ENCODE measurements around the gene TWF1.

Gene TWF1

GRCh38 chr12:43826681-43827080 lies 20.6 kb upstream of the TWF1 start:
- TF ChIP-seq, protein P1, sequence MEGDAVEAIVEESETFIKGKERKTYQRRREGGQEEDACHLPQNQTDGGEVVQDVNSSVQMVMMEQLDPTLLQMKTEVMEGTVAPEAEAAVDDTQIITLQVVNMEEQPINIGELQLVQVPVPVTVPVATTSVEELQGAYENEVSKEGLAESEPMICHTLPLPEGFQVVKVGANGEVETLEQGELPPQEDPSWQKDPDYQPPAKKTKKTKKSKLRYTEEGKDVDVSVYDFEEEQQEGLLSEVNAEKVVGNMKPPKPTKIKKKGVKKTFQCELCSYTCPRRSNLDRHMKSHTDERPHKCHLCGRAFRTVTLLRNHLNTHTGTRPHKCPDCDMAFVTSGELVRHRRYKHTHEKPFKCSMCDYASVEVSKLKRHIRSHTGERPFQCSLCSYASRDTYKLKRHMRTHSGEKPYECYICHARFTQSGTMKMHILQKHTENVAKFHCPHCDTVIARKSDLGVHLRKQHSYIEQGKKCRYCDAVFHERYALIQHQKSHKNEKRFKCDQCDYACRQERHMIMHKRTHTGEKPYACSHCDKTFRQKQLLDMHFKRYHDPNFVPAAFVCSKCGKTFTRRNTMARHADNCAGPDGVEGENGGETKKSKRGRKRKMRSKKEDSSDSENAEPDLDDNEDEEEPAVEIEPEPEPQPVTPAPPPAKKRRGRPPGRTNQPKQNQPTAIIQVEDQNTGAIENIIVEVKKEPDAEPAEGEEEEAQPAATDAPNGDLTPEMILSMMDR (conservative IDR thresholded peaks at IDR 0.05; ENCODE audit: low read depth, low read length) = no peak
- DNase-seq (ENCODE audit: low read depth) = no peak
- no peak overlapping the region for H3K4me3 ChIP-seq (ENCODE audit: low read length)

DNA sequence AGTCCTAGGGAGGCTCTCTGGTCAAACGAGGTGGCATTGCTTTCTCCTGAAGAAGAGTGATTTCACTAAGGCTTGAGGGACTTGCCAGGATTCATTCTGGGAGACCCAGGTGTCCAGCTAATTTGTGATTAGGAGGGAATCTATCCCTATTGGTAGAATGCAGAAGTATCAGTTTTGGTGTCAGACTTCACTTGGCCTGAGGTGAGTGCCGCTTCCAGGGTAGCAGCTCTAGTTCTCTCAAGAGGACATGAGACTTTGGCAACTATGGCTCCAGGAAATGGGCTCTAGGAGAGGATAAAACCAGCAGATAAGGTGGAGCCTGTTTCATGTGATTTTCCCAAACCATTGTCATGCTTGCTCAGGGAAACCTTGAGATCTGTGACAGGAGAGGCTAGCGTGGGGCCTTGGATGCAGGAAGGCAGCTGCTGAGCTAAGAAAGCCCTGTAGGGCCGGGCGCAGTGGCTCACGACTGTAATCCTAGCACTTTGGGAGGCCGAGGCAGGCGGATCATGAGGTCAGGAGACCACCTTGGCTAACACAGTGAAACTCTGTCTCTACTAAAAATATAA lies 18.2 kb upstream of the TWF1 start:
- no peak overlapping the region for H3K4me3 ChIP-seq (ENCODE audit: low read length)
- DNase-seq (ENCODE audit: low read depth) = no peak
- TF ChIP-seq, protein P1 (conservative IDR thresholded peaks at IDR 0.05; ENCODE audit: low read depth, low read length) = no peak

DNA sequence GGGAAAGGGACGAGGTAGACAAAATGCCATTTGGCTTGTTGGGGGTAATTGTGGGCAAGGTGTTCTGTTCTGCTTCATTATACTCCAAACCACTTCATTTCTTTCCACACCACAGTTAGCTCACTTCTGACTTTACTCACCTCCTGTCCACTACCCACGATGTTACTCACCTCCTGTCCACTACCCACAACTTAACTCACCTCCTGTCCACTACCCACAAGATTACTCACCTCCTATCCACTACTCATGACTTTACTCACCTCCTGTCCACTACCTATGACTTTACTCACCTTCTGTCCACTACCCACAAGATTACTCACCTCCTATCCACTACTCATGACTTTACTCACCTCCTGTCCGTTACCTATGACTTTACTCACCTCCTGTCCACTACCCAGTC lies 10.1 kb upstream of the TWF1 start:
- no peak overlapping the region for H3K4me3 ChIP-seq (ENCODE audit: low read length)
- TF ChIP-seq, protein P1 (conservative IDR thresholded peaks at IDR 0.05; ENCODE audit: low read depth, low read length) = no peak
- no peak for DNase-seq (ENCODE audit: low read depth)

- no peak overlapping the region for H3K4me3 ChIP-seq (ENCODE audit: low read length)
- TF ChIP-seq, protein P1 (conservative IDR thresholded peaks at IDR 0.05; ENCODE audit: low read depth, low read length) = no peak
- DNase-seq (ENCODE audit: low read depth) = no peak
Measured at GRCh38 chr12:43815416-43815815, 9.3 kb upstream of the TWF1 start.

DNA sequence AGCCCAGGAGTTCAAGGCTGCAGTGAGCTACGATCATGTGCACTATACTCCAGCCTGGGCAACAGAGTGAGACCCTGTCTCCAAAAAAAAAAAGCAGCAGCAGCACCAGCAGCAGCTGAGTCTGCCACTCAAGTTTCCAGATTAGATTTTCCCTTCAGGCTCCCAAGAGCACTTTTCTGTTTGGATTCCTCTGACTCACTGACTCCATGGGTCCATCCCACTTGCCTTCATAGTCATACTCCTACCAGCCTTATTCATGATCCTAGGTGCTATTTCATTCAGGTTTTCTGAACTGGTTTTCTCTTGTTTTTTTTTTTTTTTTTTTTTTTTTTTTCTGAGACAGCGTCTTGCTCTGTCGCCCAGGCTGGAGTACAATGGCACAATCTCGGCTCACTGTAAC lies 6.8 kb upstream of the TWF1 start:
- no peak for DNase-seq (ENCODE audit: low read depth)
- TF ChIP-seq, protein P1 (conservative IDR thresholded peaks at IDR 0.05; ENCODE audit: low read depth, low read length) = no peak

GRCh38 chr12:43812057-43812456 lies 5.9 kb upstream of the TWF1 start:
- no peak overlapping the region for H3K4me3 ChIP-seq (ENCODE audit: low read length)
- DNase-seq (ENCODE audit: low read depth) = no peak
- TF ChIP-seq, protein P1 (conservative IDR thresholded peaks at IDR 0.05; ENCODE audit: low read depth, low read length) = no peak

More for the DNA sequence above, 6.8 kb upstream of the TWF1 start:
- H3K4me3 ChIP-seq (ENCODE audit: low read length) = no peak overlapping the region

DNA sequence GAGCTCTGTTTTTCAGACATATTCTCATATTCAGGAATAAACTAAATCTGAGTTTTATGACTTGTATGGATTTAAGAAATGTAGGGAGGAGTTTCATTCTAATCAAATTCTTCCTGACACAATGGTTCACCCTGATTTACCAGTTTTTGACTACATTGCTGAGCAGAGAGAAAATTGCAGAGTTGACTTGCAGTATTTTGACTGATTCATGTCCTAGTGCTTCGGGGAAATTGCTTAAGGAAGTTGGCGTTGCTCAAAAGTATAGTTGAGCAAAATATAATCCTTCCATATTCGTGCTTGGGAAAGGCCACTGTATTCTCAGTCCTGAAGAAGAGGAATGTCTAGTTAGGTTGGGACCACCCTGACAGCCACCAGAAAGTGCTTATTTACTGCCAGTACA lies 1.3 kb upstream of the TWF1 start:
- DNase-seq (ENCODE audit: low read depth) = no peak
- no peak overlapping the region for H3K4me3 ChIP-seq (ENCODE audit: low read length)
- TF ChIP-seq, protein P1 (conservative IDR thresholded peaks at IDR 0.05; ENCODE audit: low read depth, low read length) = no peak

All from retinal pigment epithelial cell (primary cell).